Spinal cord (tissue), 10 donors: ENCODE data around the gene CHKB. TPM values are rescaled to one million over a fixed set of nuclear protein-coding genes. Genes with fewer than 3 reads are reported as not detected.

Source experiments
- DNase-seq, 6 donors: peaks; one replicate each; pipeline versions ENCODE4 v3.0.0 to v3.0.0-alpha.2; 2013 to 2015; ENCODE audit warnings: low spot score in 6 of 6, low read depth in 4 of 6
- H3K27ac ChIP-seq: one replicate; pipeline ENCODE4 v1.5.1; 2013; ENCODE audit warnings: low read depth, low read length, control low read depth
- H3K27me3 ChIP-seq: one replicate; pipeline ENCODE4 v1.6.1; 2013; ENCODE audit warnings: low read length; ENCODE audit not compliant: control insufficient read depth, insufficient read depth
- H3K36me3 ChIP-seq: one replicate; pipeline ENCODE4 v1.6.1; 2013; ENCODE audit warnings: low read length; ENCODE audit not compliant: control insufficient read depth, insufficient read depth
- H3K4me1 ChIP-seq: one replicate; pipeline ENCODE4 v1.6.1; 2013; ENCODE audit warnings: low read length; ENCODE audit not compliant: control insufficient read depth, insufficient read depth
- H3K4me3 ChIP-seq: one replicate; pipeline ENCODE4 v1.5.1; 2013; ENCODE audit warnings: low read depth, low read length, control low read depth
- H3K9me3 ChIP-seq: one replicate; pipeline ENCODE4 v1.6.1; 2013; ENCODE audit warnings: low read length; ENCODE audit not compliant: control insufficient read depth, insufficient read depth
- WGBS: methylation state at CpG from one replicate; pipeline ENCODE4 v1.1.5; 2013; ENCODE audit warnings: missing lambda C conversion rate; ENCODE audit not compliant: insufficient coverage; 5-methylcytosine and 5-hydroxymethylcytosine counted together
- polyA plus RNA-seq, 2 donors: library from polyadenylated mRNA; unstranded; fragments of 120-200 nt; gene quantifications; one replicate each; pipeline ENCODE4 v1.2.1, GENCODE V29; 2013; ENCODE audit not compliant: insufficient read length in 2 of 2
- total RNA-seq, 2 donors: library from RNA; depleted of rRNA in 1 of 2; stranded (reverse); fragments of 120-200 nt in 1 of 2; fragments of >200 nt in 1 of 2; gene quantifications; one replicate each; pipeline versions ENCODE4 v1.2.3 to v1.2.4, GENCODE V29; 2013 to 2014
- donor health status: healthy.

Gene CHKB
- total and polyA plus RNA-seq, 4 donors: 28.8 to 89.6 (median 84.9) TPM

DNA sequence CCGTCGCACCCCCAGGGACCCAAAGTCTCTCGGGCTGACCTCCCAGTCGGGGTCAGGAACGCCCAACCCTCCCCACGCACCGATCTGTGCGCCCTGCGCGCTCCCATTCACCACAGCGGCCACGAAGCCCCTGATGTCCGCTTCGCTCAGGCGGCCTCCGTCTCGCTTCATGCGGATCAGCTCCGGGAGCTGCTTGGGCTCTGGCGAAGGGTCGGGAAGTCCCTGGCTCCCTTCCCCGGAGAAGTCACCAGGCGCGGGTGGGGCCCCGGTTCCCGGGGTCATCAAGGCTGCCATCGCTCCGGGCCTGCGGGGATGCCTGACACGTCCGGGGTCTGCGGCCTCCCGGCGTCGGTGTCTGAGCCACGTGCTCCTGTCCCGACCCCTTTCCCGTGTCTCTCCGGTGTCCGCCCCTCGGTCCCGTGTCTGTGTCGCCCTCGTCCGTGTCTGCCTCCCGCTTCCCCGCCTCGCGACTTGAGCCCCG is 53.2 kb downstream of the CHKB start:
- DNase-seq: peak in 1 of 6 donors; percentile 29
- H3K36me3 ChIP-seq: peaks cover 13% of the 10 kb centered on the region
- 8% methylated on average over 50 of the region's 50 CpGs for WGBS
- H3K4me1 ChIP-seq: peaks cover 55% of the 10 kb centered on the region
- peaks cover 56% of the 10 kb centered on the region for H3K27me3 ChIP-seq
- H3K4me3 ChIP-seq: peak overlapping the region; percentile 9
- H3K27ac ChIP-seq: no peak overlapping the region
- H3K9me3 ChIP-seq: no peaks in the 10 kb centered on the region

Other genes starting within 250 kb of the CHKB start
- gene PPP6R2, start 239.5 kb downstream of the CHKB start, total RNA-seq: 10 to 100 TPM; 42.9 to 63.4 TPM
- 10 to 100 TPM; 71.5 to 84.9 TPM for gene PPP6R2, start 239.5 kb downstream of the CHKB start, polyA plus RNA-seq
- gene SBF1, start 107.8 kb downstream of the CHKB start, total RNA-seq: 10 to 100 TPM; 51.0 to 64.3 TPM
- 100 to 1,000 TPM; 116 to 118 TPM for gene SBF1, start 107.8 kb downstream of the CHKB start, polyA plus RNA-seq
- under 1 TPM; 0.06 to 0.10 TPM for gene ADM2, start 101.3 kb downstream of the CHKB start, total RNA-seq
- gene ADM2, start 101.3 kb downstream of the CHKB start, polyA plus RNA-seq: under 1 TPM; 0.11 to 0.15 TPM
- not detected for gene MIOX, start 96.0 kb downstream of the CHKB start, total RNA-seq
- gene MIOX, start 96.0 kb downstream of the CHKB start, polyA plus RNA-seq: under 1 TPM in 1 of 2 donors, not detected in 1; 0.18 TPM
- 10 to 100 TPM; 16.0 to 42.8 TPM for gene LMF2, start 75.1 kb downstream of the CHKB start, total RNA-seq
- gene LMF2, start 75.1 kb downstream of the CHKB start, polyA plus RNA-seq: 10 to 100 TPM; 58.0 to 69.6 TPM
- 10 to 100 TPM; 32.8 to 58.6 TPM for gene NCAPH2, start 74.6 kb downstream of the CHKB start, total RNA-seq
- gene NCAPH2, start 74.6 kb downstream of the CHKB start, polyA plus RNA-seq: 10 to 100 TPM; 77.1 to 86.9 TPM
- gene SCO2, start 57.3 kb downstream of the CHKB start, total RNA-seq: 1 to 10 TPM in 1 of 2 donors, under 1 TPM in 1; 0.40 to 1.9 TPM
- gene SCO2, start 57.3 kb downstream of the CHKB start, polyA plus RNA-seq: 1 to 10 TPM; 6.0 to 7.3 TPM
- 10 to 100 TPM in 1 of 2 donors, 1 to 10 TPM in 1; 6.3 to 12.8 TPM for gene TYMP, start 52.8 kb downstream of the CHKB start, total RNA-seq
- gene TYMP, start 52.8 kb downstream of the CHKB start, polyA plus RNA-seq: 10 to 100 TPM; 16.4 to 22.1 TPM
- gene KLHDC7B, start 37.0 kb downstream of the CHKB start, total RNA-seq: under 1 TPM in 1 of 2 donors, not detected in 1; 0.06 TPM
- gene KLHDC7B, start 37.0 kb downstream of the CHKB start, polyA plus RNA-seq: under 1 TPM in 1 of 2 donors, not detected in 1; 0.22 TPM
- gene SYCE3, start 19.9 kb downstream of the CHKB start, total RNA-seq: under 1 TPM in 1 of 2 donors, not detected in 1; 0.66 TPM
- not detected for gene SYCE3, start 19.9 kb downstream of the CHKB start, polyA plus RNA-seq
- gene CPT1B, start 4.4 kb downstream of the CHKB start, total RNA-seq: 10 to 100 TPM in 1 of 2 donors, 1 to 10 TPM in 1; 8.2 to 11.1 TPM
- 10 to 100 TPM; 24.5 to 30.1 TPM for gene CPT1B, start 4.4 kb downstream of the CHKB start, polyA plus RNA-seq
- gene MAPK8IP2, start 17.9 kb upstream of the CHKB start, total RNA-seq: 10 to 100 TPM; 19.8 to 42.3 TPM
- gene MAPK8IP2, start 17.9 kb upstream of the CHKB start, polyA plus RNA-seq: 100 to 1,000 TPM; 104 to 109 TPM
- 10 to 100 TPM in 1 of 2 donors, 1 to 10 TPM in 1; 9.8 to 25.0 TPM for gene ARSA, start 45.3 kb upstream of the CHKB start, total RNA-seq
- gene ARSA, start 45.3 kb upstream of the CHKB start, polyA plus RNA-seq: 10 to 100 TPM; 39.8 to 47.1 TPM
- gene SHANK3, start 90.0 kb upstream of the CHKB start, total RNA-seq: 1 to 10 TPM; 7.5 to 8.3 TPM
- gene SHANK3, start 90.0 kb upstream of the CHKB start, polyA plus RNA-seq: 10 to 100 TPM; 32.2 to 38.5 TPM
- gene ACR, start 155.4 kb upstream of the CHKB start, total RNA-seq: under 1 TPM in 1 of 2 donors, not detected in 1; 0.17 TPM
- under 1 TPM; 0.70 to 0.98 TPM for gene ACR, start 155.4 kb upstream of the CHKB start, polyA plus RNA-seq
- 10 to 100 TPM; 14.9 to 36.4 TPM for gene RABL2B, start 200.8 kb upstream of the CHKB start, total RNA-seq
- 10 to 100 TPM; 64.0 to 79.2 TPM for gene RABL2B, start 200.8 kb upstream of the CHKB start, polyA plus RNA-seq